Putamen (tissue), 1 donor: ENCODE data around the gene TPK1.
"Not testable (repeated sequence)": the region's sequence is repeated elsewhere in the genome, so short reads cannot be mapped to it uniquely, and the experiment has no call there.

Experiments
- DNase-seq: peaks from one replicate; pipeline ENCODE4 v3.0.0-alpha.2; 2016; ENCODE audit warnings: low spot score

TPK1 gene

GRCh38 chr7:144822223-144822622 is 13.6 kb downstream of the TPK1 start:
- DNase-seq = no peak

GRCh38 chr7:144821067-144821466 is 14.8 kb downstream of the TPK1 start:
- DNase-seq = no peak

- no peak for DNase-seq
Observed at GRCh38 chr7:144820552-144820951, 15.3 kb downstream of the TPK1 start.

GRCh38 chr7:144819566-144819965 is 16.3 kb downstream of the TPK1 start:
- DNase-seq = no peak

- DNase-seq = no peak
Observed at GRCh38 chr7:144818511-144818910, 17.3 kb downstream of the TPK1 start.

GRCh38 chr7:144817001-144817400 is 18.9 kb downstream of the TPK1 start:
- no peak for DNase-seq

GRCh38 chr7:144814299-144814698 is 21.6 kb downstream of the TPK1 start:
- DNase-seq = no peak

- no peak for DNase-seq
Observed at GRCh38 chr7:144812379-144813283, 23.2 kb downstream of the TPK1 start.

- DNase-seq = no peak
Observed at GRCh38 chr7:144805627-144806239, 30.1 kb downstream of the TPK1 start.

GRCh38 chr7:144800678-144801436 is 35.0 kb downstream of the TPK1 start:
- DNase-seq = not testable (repeated sequence)

GRCh38 chr7:144796919-144797318 is 38.9 kb downstream of the TPK1 start:
- DNase-seq = no peak

- DNase-seq = no peak
Observed at GRCh38 chr7:144792050-144792449, 43.8 kb downstream of the TPK1 start.

- DNase-seq = no peak
Observed at GRCh38 chr7:144791488-144791887, 44.4 kb downstream of the TPK1 start.

GRCh38 chr7:144787127-144787526 is 48.7 kb downstream of the TPK1 start:
- no peak for DNase-seq

- DNase-seq = no peak
Observed at GRCh38 chr7:144786522-144786921, 49.3 kb downstream of the TPK1 start.

GRCh38 chr7:144786079-144786478 is 49.8 kb downstream of the TPK1 start:
- no peak for DNase-seq

GRCh38 chr7:144785521-144785920 is 50.3 kb downstream of the TPK1 start:
- DNase-seq = peak; percentile 3

GRCh38 chr7:144784943-144785342 is 50.9 kb downstream of the TPK1 start:
- no peak for DNase-seq

GRCh38 chr7:144784441-144784840 is 51.4 kb downstream of the TPK1 start:
- DNase-seq = no peak

- DNase-seq = no peak
Observed at GRCh38 chr7:144782883-144783282, 53.0 kb downstream of the TPK1 start.

- no peak for DNase-seq
Observed at GRCh38 chr7:144780071-144780608, 55.7 kb downstream of the TPK1 start.

- not testable (repeated sequence) for DNase-seq
Observed at GRCh38 chr7:144777889-144778288, 58.0 kb downstream of the TPK1 start.
